H9 (cell line): Measurements from ENCODE around the gene MCHR1. TPM values are rescaled to one million over a fixed set of nuclear protein-coding genes. Genes with fewer than 3 reads are reported as not detected.

Source experiments
- DNase-seq: peaks from one replicate; pipeline ENCODE4 v3.0.0-alpha.2; 2017
- H2AFZ ChIP-seq: one replicate; pipeline ENCODE4 v1.6.1; 2013; ENCODE audit warnings: mild to moderate bottlenecking, low read length, control low read depth, moderate library complexity
- H2AK5ac ChIP-seq: 2 replicates; pipeline ENCODE4 v1.6.1; 2013; ENCODE audit warnings: low read length, control low read depth, mixed read lengths; ENCODE audit not compliant: insufficient read length
- H2BK120ac ChIP-seq: one replicate; pipeline ENCODE4 v1.6.1; 2013; ENCODE audit warnings: low read depth, mild to moderate bottlenecking, low read length, control low read depth, inconsistent platforms; ENCODE audit not compliant: poor library complexity, severe bottlenecking
- H2BK12ac ChIP-seq: 2 replicates; pipeline ENCODE4 v1.6.1; 2013; ENCODE audit warnings: low read length, control low read depth, mixed read lengths, low read depth; ENCODE audit not compliant: insufficient read length
- H2BK15ac ChIP-seq: 2 replicates; pipeline ENCODE4 v1.6.1; 2013; ENCODE audit warnings: low read depth, low read length, control low read depth
- H2BK20ac ChIP-seq: one replicate; pipeline ENCODE4 v1.6.1; 2013; ENCODE audit warnings: low read depth, mild to moderate bottlenecking, low read length, control low read depth, inconsistent platforms; ENCODE audit not compliant: poor library complexity, severe bottlenecking
- H2BK5ac ChIP-seq: 2 replicates; pipeline ENCODE4 v1.6.1; 2013; ENCODE audit warnings: low read length, control low read depth, mixed read lengths; ENCODE audit not compliant: insufficient read length
- H3K14ac ChIP-seq: 2 replicates; pipeline ENCODE4 v1.6.1; 2013; ENCODE audit warnings: low read length, control low read depth; ENCODE audit not compliant: insufficient read depth
- H3K18ac ChIP-seq: 2 replicates; pipeline ENCODE4 v1.6.1; 2013; ENCODE audit warnings: low read depth, mild to moderate bottlenecking, mixed read lengths, low read length, control low read depth; ENCODE audit not compliant: insufficient read length
- H3K23ac ChIP-seq: 2 replicates; pipeline ENCODE4 v1.6.1; 2013; ENCODE audit warnings: low read length, control low read depth, mixed read lengths, low read depth; ENCODE audit not compliant: insufficient read length
- H3K23me2 ChIP-seq: 2 replicates; pipeline ENCODE4 v1.6.1; 2013; ENCODE audit warnings: low read depth, mild to moderate bottlenecking, mixed read lengths, low read length, control low read depth; ENCODE audit not compliant: insufficient read length, poor library complexity, severe bottlenecking
- H3K27ac ChIP-seq: 2 replicates; pipeline ENCODE4 v1.5.1; 2013; ENCODE audit warnings: low read length, control low read depth, mixed read lengths, low read depth; ENCODE audit not compliant: insufficient read length
- H3K27me3 ChIP-seq: 2 replicates; pipeline ENCODE4 v1.6.1; 2013; ENCODE audit warnings: low read length, control low read depth, inconsistent platforms; ENCODE audit not compliant: insufficient read depth
- H3K4ac ChIP-seq: 2 replicates; pipeline ENCODE4 v1.6.1; 2013; ENCODE audit warnings: low read depth, mild to moderate bottlenecking, control low read depth, inconsistent platforms, low read length, moderate library complexity
- H3K4me1 ChIP-seq: 2 replicates; pipeline ENCODE4 v1.6.1; 2013; ENCODE audit warnings: low read length, control low read depth, inconsistent platforms; ENCODE audit not compliant: insufficient read depth
- H3K4me2 ChIP-seq: 2 replicates; pipeline ENCODE4 v1.6.1; 2013; ENCODE audit warnings: low read length, control low read depth, mixed read lengths; ENCODE audit not compliant: insufficient read length, insufficient read depth
- H3K56ac ChIP-seq: 2 replicates; pipeline ENCODE4 v1.6.1; 2013; ENCODE audit warnings: low read depth, mild to moderate bottlenecking, mixed read lengths, low read length, control low read depth; ENCODE audit not compliant: insufficient read length
- H3K79me1 ChIP-seq: 2 replicates; pipeline ENCODE4 v1.6.1; 2013; ENCODE audit warnings: low read depth, mild to moderate bottlenecking, moderate library complexity, low read length, control low read depth, inconsistent platforms; ENCODE audit not compliant: insufficient read depth, poor library complexity, severe bottlenecking
- H3K79me2 ChIP-seq: 2 replicates; pipeline ENCODE4 v1.6.1; 2013; ENCODE audit warnings: low read length, control low read depth, inconsistent platforms; ENCODE audit not compliant: insufficient read depth
- H3K9ac ChIP-seq: 2 replicates; pipeline ENCODE4 v1.6.1; 2013; ENCODE audit warnings: low read length, control low read depth, mixed read lengths; ENCODE audit not compliant: insufficient read length; ENCODE audit errors: extremely low read depth
- H3K9me3 ChIP-seq: one replicate; pipeline ENCODE4 v1.6.1; 2013; ENCODE audit warnings: low read depth, low read length, inconsistent platforms; ENCODE audit not compliant: control insufficient read depth
- H3T11ph ChIP-seq: one replicate; pipeline ENCODE4 v1.6.1; 2013; ENCODE audit warnings: mild to moderate bottlenecking, low read length, control low read depth, inconsistent platforms
- H4K20me1 ChIP-seq: one replicate; pipeline ENCODE4 v1.6.1; 2013; ENCODE audit not compliant: control insufficient read depth, insufficient read length, insufficient read depth
- H4K5ac ChIP-seq: 2 replicates; pipeline ENCODE4 v1.6.1; 2013; ENCODE audit warnings: low read depth, mild to moderate bottlenecking, mixed read lengths, low read length, control low read depth; ENCODE audit not compliant: insufficient read length
- H4K8ac ChIP-seq: replicated peaks from 2 replicates; pipeline ENCODE4 v1.6.1; 2013; ENCODE audit warnings: low read length, control low read depth, mixed read lengths, low read depth; ENCODE audit not compliant: insufficient read length
- H4K91ac ChIP-seq: 2 replicates; pipeline ENCODE4 v1.6.1; 2013; ENCODE audit warnings: low read depth, mild to moderate bottlenecking, moderate library complexity, mixed read lengths, low read length, control low read depth; ENCODE audit not compliant: insufficient read length
- H3K27ac Mint-ChIP-seq, 3 experiments: 2 replicates in 2 of 3; 3 replicates in 1 of 3; pipeline ENCODE4 v1.8.0; 2020 to 2021; ENCODE audit warnings: mixed read lengths in 3 of 3, mild to moderate bottlenecking in 1 of 3, moderate library complexity in 1 of 3
- H3K27me3 Mint-ChIP-seq: 2 replicates; pipeline ENCODE4 v1.8.0; 2021; ENCODE audit warnings: low read depth, mild to moderate bottlenecking, moderate library complexity, mixed read lengths
- H3K36me3 Mint-ChIP-seq, 3 experiments: 2 replicates in 2 of 3; 3 replicates in 1 of 3; pipeline ENCODE4 v1.8.0; 2020 to 2021; ENCODE audit warnings: low read depth in 3 of 3, mixed read lengths in 3 of 3; ENCODE audit not compliant: insufficient read depth in 1 of 3
- H3K4me1 Mint-ChIP-seq, 2 experiments: 2 replicates each; pipeline ENCODE4 v1.8.0; 2020; ENCODE audit warnings: mixed read lengths in 2 of 2
- H3K4me3 Mint-ChIP-seq, 2 experiments: 2 replicates in 1 of 2; 3 replicates in 1 of 2; pipeline ENCODE4 v1.8.0; 2020 to 2021; ENCODE audit warnings: mild to moderate bottlenecking in 2 of 2, mixed read lengths in 2 of 2, moderate library complexity in 1 of 2
- H3K9me3 Mint-ChIP-seq, 2 experiments: 2 replicates in 1 of 2; 3 replicates in 1 of 2; pipeline ENCODE4 v1.8.0; 2020; ENCODE audit warnings: mild to moderate bottlenecking in 2 of 2, mixed read lengths in 2 of 2, moderate library complexity in 1 of 2
- CTCF ChIP-seq: fragments of 200-600 bp; sonication (generic); conservative IDR thresholded peaks from 3 replicates; pipeline ENCODE4 v1.8.0; 2021; ENCODE audit warnings: antibody characterized with exemption, mild to moderate bottlenecking
- WGBS: extraction: QIAGEN DNeasy Blood & Tissue Kit; methylation state at CpG from one replicate; pipeline ENCODE4 v1.1.7; 2013; ENCODE audit warnings: missing lambda C conversion rate, low lambda C conversion rate, mixed read lengths; ENCODE audit not compliant: insufficient read length; ENCODE audit errors: extremely low coverage; 5-methylcytosine and 5-hydroxymethylcytosine counted together
- total RNA-seq: library from RNA; stranded (reverse); gene quantifications from 2 replicates; pipeline ENCODE4 v1.2.1, GENCODE V29; 2021

The MCHR1 gene
- total RNA-seq, 1 experiment from 2014 or later = 2.9 TPM

GRCh38 chr22:40727964-40728615, 48.8 kb downstream of the MCHR1 start:
- Mint-ChIP-seq H3K36me3 (no peaks in the 10 kb centered on the region; a peak in 2 of 7 replicates), H3K27me3 (no peaks in the 10 kb centered on the region), H3K4me3 (no peak overlapping the region), H3K9me3 (peaks cover 0 to 3% of the 10 kb centered on the region in 2 experiments; a peak in 2 of 5 replicates), H3K27ac (peak overlapping the region; percentile 84 to 97 (median 92); a peak in 6 of 7 replicates), H3K4me1 (peaks cover 39 to 44% of the 10 kb centered on the region in 2 experiments)
- H2BK120ac ChIP-seq = no peak overlapping the region
- no peaks in the 10 kb centered on the region for H3K79me1 ChIP-seq
- peak overlapping the region; percentile 59 for H3K27ac ChIP-seq
- no peak overlapping the region for H2AK5ac ChIP-seq
- H3K56ac ChIP-seq = no peak overlapping the region
- H4K91ac ChIP-seq = peak overlapping the region; percentile 69
- no peaks in the 10 kb centered on the region for H4K20me1 ChIP-seq
- WGBS = no CpG with 5 or more reads among the region's 14 CpGs
- no peak overlapping the region for H4K8ac ChIP-seq
- no peak overlapping the region for H3K9ac ChIP-seq
- TF ChIP-seq CTCF = no peak
- H2BK5ac ChIP-seq = no peak overlapping the region
- H3K4ac ChIP-seq = peak overlapping the region; percentile 13; the same call in 1 of the 2 replicates
- H2BK20ac ChIP-seq = no peak overlapping the region
- H3K27me3 ChIP-seq = no peaks in the 10 kb centered on the region
- H3K18ac ChIP-seq = peak overlapping the region; percentile 53
- H3K23ac ChIP-seq = no peak overlapping the region
- H2BK15ac ChIP-seq = no peak overlapping the region
- no peaks in the 10 kb centered on the region for H3K79me2 ChIP-seq
- no peak for DNase-seq
- no peak overlapping the region for H2AFZ ChIP-seq
- H3K4me2 ChIP-seq = no peak overlapping the region
- H3K14ac ChIP-seq = no peak overlapping the region
- H3K9me3 ChIP-seq = no peaks in the 10 kb centered on the region
- no peaks in the 10 kb centered on the region; the same call in 1 of the 2 replicates for H3K4me1 ChIP-seq
- no peaks in the 10 kb centered on the region for H3K23me2 ChIP-seq
- H2BK12ac ChIP-seq = no peak overlapping the region
- H4K5ac ChIP-seq = no peak overlapping the region
- no peak overlapping the region for H3T11ph ChIP-seq
